Astrocyte (in vitro differentiated cells and primary cell): Measurements from ENCODE around the gene MYH9. TPM values are rescaled to one million over a fixed set of nuclear protein-coding genes. Genes with fewer than 3 reads are reported as not detected.

Experiments
- DNase-seq: peaks from one replicate; pipeline ENCODE4 v3.0.0-alpha.2; 2010; ENCODE audit warnings: low read depth
- FAIRE-seq: peaks from 2 replicates; lab custom pipeline; 2011; peaks lifted over from hg19 to GRCh38; lab: Jason Lieb, UNC
- H2AFZ ChIP-seq: 2 replicates; pipeline ENCODE4 v1.6.0; 2012; ENCODE audit warnings: low read depth, low read length, inconsistent platforms
- H3K27ac ChIP-seq: 2 replicates; pipeline ENCODE4 v1.5.1; 2011; ENCODE audit warnings: low read depth, low read length, inconsistent platforms
- H3K27me3 ChIP-seq: 2 replicates; pipeline ENCODE4 v1.6.0; 2011; ENCODE audit warnings: low read length, inconsistent platforms; ENCODE audit not compliant: insufficient read depth
- H3K36me3 ChIP-seq: 2 replicates; pipeline ENCODE4 v1.5.1; 2011; ENCODE audit warnings: low read length, inconsistent platforms; ENCODE audit not compliant: insufficient read depth
- H3K4me1 ChIP-seq: 2 replicates; pipeline ENCODE4 v1.5.1; 2011; ENCODE audit warnings: low read length, inconsistent platforms; ENCODE audit not compliant: insufficient read depth
- H3K4me2 ChIP-seq: 2 replicates; pipeline ENCODE4 v1.6.0; 2012; ENCODE audit warnings: low read length, inconsistent platforms
- H3K4me3 ChIP-seq: 2 replicates; pipeline ENCODE4 v1.5.1; 2011; ENCODE audit warnings: low read depth, mild to moderate bottlenecking, low read length, inconsistent platforms; ENCODE audit not compliant: insufficient read depth
- H3K79me2 ChIP-seq: 2 replicates; pipeline ENCODE4 v1.6.0; 2012; ENCODE audit warnings: mild to moderate bottlenecking, low read length, inconsistent platforms; ENCODE audit not compliant: insufficient read depth
- H3K9ac ChIP-seq: 2 replicates; pipeline ENCODE4 v1.6.0; 2012; ENCODE audit warnings: mild to moderate bottlenecking, low read length, inconsistent platforms
- H3K9me3 ChIP-seq: 2 replicates; pipeline ENCODE4 v1.5.1; 2012; ENCODE audit warnings: low read depth, mild to moderate bottlenecking, low read length, inconsistent platforms; ENCODE audit not compliant: insufficient read depth
- H4K20me1 ChIP-seq: 2 replicates; pipeline ENCODE4 v1.6.0; 2012; ENCODE audit warnings: low read length, inconsistent platforms; ENCODE audit not compliant: insufficient read depth
- H3K27ac Mint-ChIP-seq: one replicate; pipeline ENCODE4 v1.8.0; 2021; ENCODE audit warnings: mild to moderate bottlenecking, mixed read lengths; ENCODE audit not compliant: unreplicated experiment
- H3K27me3 Mint-ChIP-seq: one replicate; pipeline ENCODE4 v1.8.0; 2021; ENCODE audit warnings: low read depth, mixed read lengths; ENCODE audit not compliant: unreplicated experiment
- H3K36me3 Mint-ChIP-seq: one replicate; pipeline ENCODE4 v1.8.0; 2021; ENCODE audit warnings: low read depth, mixed read lengths; ENCODE audit not compliant: unreplicated experiment
- H3K4me1 Mint-ChIP-seq: one replicate; pipeline ENCODE4 v1.8.0; 2021; ENCODE audit warnings: low read depth, mixed read lengths; ENCODE audit not compliant: unreplicated experiment
- H3K4me3 Mint-ChIP-seq: one replicate; pipeline ENCODE4 v1.8.0; 2021; ENCODE audit warnings: mild to moderate bottlenecking, moderate library complexity, mixed read lengths; ENCODE audit not compliant: unreplicated experiment
- H3K9me3 Mint-ChIP-seq: one replicate; pipeline ENCODE4 v1.8.0; 2021; ENCODE audit warnings: mild to moderate bottlenecking, mixed read lengths; ENCODE audit not compliant: unreplicated experiment
- CTCF ChIP-seq: IDR thresholded peaks from 2 replicates; pipeline ENCODE4 v1.5.1; 2011; ENCODE audit warnings: low read depth, mild to moderate bottlenecking, inconsistent platforms, low read length, moderate library complexity; ENCODE audit not compliant: insufficient read depth
- EZH2 ChIP-seq: IDR thresholded peaks from 2 replicates; pipeline ENCODE4 v1.6.1; 2012; ENCODE audit warnings: mild to moderate bottlenecking, low read length, inconsistent platforms; ENCODE audit not compliant: insufficient read depth
- total RNA-seq: library from RNA; stranded (reverse); gene quantifications from 2 replicates; pipeline ENCODE4 v1.2.1, GENCODE V29; 2021

The MYH9 gene
- total RNA-seq, 1 donor from 2014 or later, result 2,278 TPM

GRCh38 chr22:36406721-36407120 lies 19.0 kb upstream of the MYH9 start:
- Mint-ChIP-seq H3K27me3 (no peaks in the 10 kb centered on the region), H3K27ac (no peak overlapping the region), H3K9me3 (no peaks in the 10 kb centered on the region), H3K4me3 (no peak overlapping the region), H3K4me1 (peaks cover 13% of the 10 kb centered on the region), H3K36me3 (peaks cover 2% of the 10 kb centered on the region)
- DNase-seq (no peak), FAIRE-seq (no peak)
- Histone ChIP-seq H3K27me3 (no peaks in the 10 kb centered on the region), H3K27ac (no peak overlapping the region), H3K9me3 (no peaks in the 10 kb centered on the region), H3K4me2 (no peak overlapping the region), H2AFZ (no peak overlapping the region), H3K79me2 (no peaks in the 10 kb centered on the region), H3K4me3 (no peak overlapping the region), H3K36me3 (no peaks in the 10 kb centered on the region), H4K20me1 (no peaks in the 10 kb centered on the region), H3K9ac (no peak overlapping the region), H3K4me1 (peaks cover 4% of the 10 kb centered on the region)
- TF ChIP-seq EZH2, result no peak
- TF ChIP-seq CTCF, result no peak

- DNase-seq (no peak), FAIRE-seq (peak; percentile 43)
- H3K9me3 Mint-ChIP-seq, result no peaks in the 10 kb centered on the region
- no peak for TF ChIP-seq EZH2
- Histone ChIP-seq H3K79me2 (no peaks in the 10 kb centered on the region), H3K9ac (no peak overlapping the region), H3K4me1 (peaks cover 4% of the 10 kb centered on the region), H3K4me3 (no peak overlapping the region), H2AFZ (no peak overlapping the region), H3K27ac (no peak overlapping the region), H3K4me2 (no peak overlapping the region), H3K27me3 (no peaks in the 10 kb centered on the region), H4K20me1 (no peaks in the 10 kb centered on the region), H3K9me3 (no peaks in the 10 kb centered on the region), H3K36me3 (no peaks in the 10 kb centered on the region)
- no peaks in the 10 kb centered on the region for H3K27me3 Mint-ChIP-seq
- no peak overlapping the region for H3K27ac Mint-ChIP-seq
- H3K36me3 Mint-ChIP-seq, result peaks cover 2% of the 10 kb centered on the region
- H3K4me3 Mint-ChIP-seq, result no peak overlapping the region
- peaks cover 13% of the 10 kb centered on the region for H3K4me1 Mint-ChIP-seq
Measured at GRCh38 chr22:36405671-36406538, 18.1 kb upstream of the MYH9 start.

GRCh38 chr22:36405221-36405661 lies 17.5 kb upstream of the MYH9 start:
- no peaks in the 10 kb centered on the region for H3K79me2 ChIP-seq
- no peak overlapping the region for H3K9ac ChIP-seq
- FAIRE-seq, result no peak
- no peak overlapping the region for H3K27ac Mint-ChIP-seq
- peaks cover 7% of the 10 kb centered on the region for H3K4me1 Mint-ChIP-seq
- H3K4me3 Mint-ChIP-seq, result no peak overlapping the region
- no peak overlapping the region for H2AFZ ChIP-seq
- no peaks in the 10 kb centered on the region for H3K27me3 ChIP-seq
- no peak overlapping the region for H3K4me2 ChIP-seq
- no peak overlapping the region for H3K4me3 ChIP-seq
- DNase-seq, result no peak
- H4K20me1 ChIP-seq, result no peaks in the 10 kb centered on the region
- TF ChIP-seq CTCF, result no peak
- no peak for TF ChIP-seq EZH2
- H3K36me3 Mint-ChIP-seq, result peaks cover 2% of the 10 kb centered on the region
- H3K9me3 ChIP-seq, result no peaks in the 10 kb centered on the region
- H3K36me3 ChIP-seq, result no peaks in the 10 kb centered on the region
- H3K4me1 ChIP-seq, result peaks cover 4% of the 10 kb centered on the region
- no peaks in the 10 kb centered on the region for H3K9me3 Mint-ChIP-seq
- no peaks in the 10 kb centered on the region for H3K27me3 Mint-ChIP-seq
- no peak overlapping the region for H3K27ac ChIP-seq
